Left lobe of liver (tissue), 2 donors: ENCODE data around the gene PRR20G. TPM values are rescaled to one million over a fixed set of nuclear protein-coding genes. Genes with fewer than 3 reads are reported as not detected.

Source experiments
- ATAC-seq: fragments of 200-7000 bp; cut with Tn5 transposase; one replicate; pipeline ENCODE4 v1.9.1; 2020; ENCODE audit warnings: mild to moderate bottlenecking, moderate library complexity
- DNase-seq: peaks from one replicate; pipeline ENCODE4 v3.0.0-alpha.2; 2020; ENCODE audit warnings: low spot score
- total RNA-seq: library from RNA; stranded (reverse); gene quantifications from one replicate; pipeline ENCODE4 v1.2.1, GENCODE V29; 2021
- donor health status: DM: no; HTN: no; CAD: no; lungs with moderate emphysema.
- donor health status: DM: no; HTN: yes; CAD: no.

The PRR20G gene
- total RNA-seq, 1 donor from 2014 or later: not detected

- ATAC-seq: no peak
Measured at GRCh38 chr3:127264794-127265514, 22.9 kb downstream of the PRR20G start.

GRCh38 chr3:127264292-127264691 lies 23.6 kb downstream of the PRR20G start:
- DNase-seq (no peak), ATAC-seq (no peak)

More at GRCh38 chr3:127264794-127265514, 22.9 kb downstream of the PRR20G start:
- DNase-seq: no peak

GRCh38 chr3:127263586-127264231 lies 24.1 kb downstream of the PRR20G start:
- no peak for ATAC-seq
- DNase-seq: no peak

- no peak for ATAC-seq
- DNase-seq: no peak
Measured at GRCh38 chr3:127263037-127263436, 24.8 kb downstream of the PRR20G start.

GRCh38 chr3:127262533-127262932 lies 25.3 kb downstream of the PRR20G start:
- ATAC-seq (no peak), DNase-seq (no peak)

GRCh38 chr3:127261925-127262324 lies 25.9 kb downstream of the PRR20G start:
- DNase-seq (no peak), ATAC-seq (no peak)

GRCh38 chr3:127260826-127261555 lies 26.9 kb downstream of the PRR20G start:
- ATAC-seq: no peak
- DNase-seq: no peak

GRCh38 chr3:127260416-127260815 lies 27.4 kb downstream of the PRR20G start:
- DNase-seq: no peak
- ATAC-seq: no peak

GRCh38 chr3:127259882-127260281 lies 28.0 kb downstream of the PRR20G start:
- no peak for ATAC-seq
- no peak for DNase-seq

GRCh38 chr3:127258733-127259132 lies 29.1 kb downstream of the PRR20G start:
- ATAC-seq: no peak
- DNase-seq: no peak

GRCh38 chr3:127257351-127257750 lies 30.5 kb downstream of the PRR20G start:
- no peak for DNase-seq
- ATAC-seq: no peak

GRCh38 chr3:127256733-127257271 lies 31.0 kb downstream of the PRR20G start:
- no peak for ATAC-seq

GRCh38 chr3:127256138-127256537 lies 31.7 kb downstream of the PRR20G start:
- DNase-seq (no peak), ATAC-seq (no peak)

More at GRCh38 chr3:127256733-127257271, 31.0 kb downstream of the PRR20G start:
- DNase-seq: no peak

- ATAC-seq (no peak), DNase-seq (no peak)
Measured at GRCh38 chr3:127255516-127255915, 32.3 kb downstream of the PRR20G start.

- ATAC-seq: peak; percentile 47
- no peak for DNase-seq
Measured at GRCh38 chr3:127254730-127255129, 33.1 kb downstream of the PRR20G start.

- DNase-seq (no peak), ATAC-seq (no peak)
Measured at GRCh38 chr3:127254033-127254644, 33.7 kb downstream of the PRR20G start.

GRCh38 chr3:127253491-127253890 lies 34.4 kb downstream of the PRR20G start:
- ATAC-seq: no peak
- DNase-seq: no peak

- DNase-seq (no peak), ATAC-seq (no peak)
Measured at GRCh38 chr3:127252446-127252845, 35.4 kb downstream of the PRR20G start.

GRCh38 chr3:127250032-127250431 lies 37.8 kb downstream of the PRR20G start:
- DNase-seq (no peak), ATAC-seq (no peak)

- ATAC-seq (no peak), DNase-seq (no peak)
Measured at GRCh38 chr3:127247292-127247691, 40.6 kb downstream of the PRR20G start.

- DNase-seq (no peak), ATAC-seq (no peak)
Measured at GRCh38 chr3:127238602-127239001, 49.2 kb downstream of the PRR20G start.
